K562 (cell line): ENCODE data around the gene FMN1. TPM values are rescaled to one million over a fixed set of nuclear protein-coding genes. Genes with fewer than 3 reads are reported as not detected.

ENCODE experiments used
- ATAC-seq: fragments of 200-7000 bp; cut with Tn5 transposase; 3 replicates; pipeline ENCODE4 v1.9.1; 2020; ENCODE audit warnings: moderate library complexity
- BruUV-seq: library from RNA; stranded (reverse); fragments of 400-500 nt; replicated peaks from 2 replicates; lab custom pipeline; 2021; lab: Mats Ljungman, UMichigan
- CTCF ChIA-PET: fragments of 300-600 bp; formaldehyde crosslinking; extraction: SDS; loops from one replicate; lab custom pipeline; 2021; ENCODE audit warnings: low intra/inter-chr PET ratio; lab: Yijun Ruan, JAX
- POLR2A ChIA-PET: fragments of 300-600, 350-650 bp; sonication (Branson Sonifier 250); formaldehyde crosslinking; extraction: SDS; loops from one replicate; lab custom pipeline; 2021; ENCODE audit warnings: antibody characterized with exemption, inconsistent platforms; lab: Yijun Ruan, JAX
- DNase-seq, 4 experiments: peaks; one replicate each; pipeline versions ENCODE4 v3.0.0 to v3.0.0-alpha.2; 2011 to 2018; ENCODE audit warnings: low spot score in 3 of 4, mixed read lengths in 3 of 4; ENCODE audit errors: extremely low read depth in 1 of 4
- FAIRE-seq: peaks from 2 replicates; lab custom pipeline; 2011; peaks lifted over from hg19 to GRCh38; lab: Jason Lieb, UNC
- H2AFZ ChIP-seq: 2 replicates; pipeline ENCODE4 v1.6.0; 2011; ENCODE audit warnings: low read depth, low read length, control low read depth, inconsistent platforms
- H3K27ac ChIP-seq: fragments of 200-600 bp; 3 replicates; pipeline ENCODE4 v1.8.0; 2011; ENCODE audit warnings: low read depth, mild to moderate bottlenecking, control low read depth, inconsistent platforms, low read length, moderate library complexity, mixed read lengths; ENCODE audit errors: extremely low read depth
- H3K27me3 ChIP-seq, 2 experiments: fragments of 300-600 bp in 1 of 2; 2 replicates in 1 of 2; 3 replicates in 1 of 2; pipeline versions ENCODE4 v1.6.0 to v1.8.0; 2011; ENCODE audit warnings: inconsistent platforms in 2 of 2, low read length in 2 of 2, mild to moderate bottlenecking in 1 of 2, mixed read lengths in 1 of 2, moderate library complexity in 1 of 2; ENCODE audit not compliant: control insufficient read depth in 2 of 2, insufficient read depth in 2 of 2
- H3K36me3 ChIP-seq: fragments of 300-600 bp; 3 replicates; pipeline ENCODE4 v1.8.0; 2011; ENCODE audit warnings: mild to moderate bottlenecking, low read length, inconsistent platforms; ENCODE audit not compliant: control insufficient read depth, insufficient read depth
- H3K4me1 ChIP-seq, 2 experiments: fragments of 200-600 bp in 1 of 2; replicated peaks in 1 of 2; 2 replicates in 1 of 2; 3 replicates in 1 of 2; pipeline versions ENCODE4 v1.5.1 to v1.8.0; 2011; ENCODE audit warnings: inconsistent platforms in 2 of 2, low read length in 2 of 2, mild to moderate bottlenecking in 1 of 2, mixed read lengths in 1 of 2, moderate library complexity in 1 of 2; ENCODE audit not compliant: control insufficient read depth in 2 of 2, insufficient read depth in 2 of 2
- H3K4me2 ChIP-seq: 2 replicates; pipeline ENCODE4 v1.6.1; 2011; ENCODE audit warnings: low read length, control low read depth, inconsistent platforms, mixed read lengths; ENCODE audit not compliant: insufficient read depth
- H3K4me3 ChIP-seq: fragments of 200-600 bp; sonication (generic), shearing (Covaris generic); 2 replicates; pipeline ENCODE4 v1.5.1; 2016; ENCODE audit warnings: control low read depth, inconsistent platforms
- H3K79me2 ChIP-seq: fragments of 200-600 bp; 3 replicates; pipeline ENCODE4 v1.8.0; 2011; ENCODE audit warnings: low read length, inconsistent platforms; ENCODE audit not compliant: control insufficient read depth, insufficient read depth
- H3K9ac ChIP-seq, 2 experiments: 2 replicates each; pipeline versions ENCODE4 v1.6.0 to v1.6.1; 2011; ENCODE audit warnings: low read depth in 2 of 2, low read length in 2 of 2, control low read depth in 1 of 2, inconsistent platforms in 1 of 2, mild to moderate bottlenecking in 1 of 2, mixed read lengths in 1 of 2; ENCODE audit not compliant: insufficient read depth in 1 of 2
- H3K9me1 ChIP-seq: one replicate; pipeline ENCODE4 v1.6.0; 2011; ENCODE audit warnings: inconsistent platforms, mild to moderate bottlenecking, low read length, moderate library complexity; ENCODE audit not compliant: control insufficient read depth, insufficient read depth
- H3K9me3 ChIP-seq: replicated peaks from 2 replicates; pipeline ENCODE4 v1.5.1; 2011; ENCODE audit warnings: low read depth, low read length, inconsistent platforms; ENCODE audit not compliant: control insufficient read depth, insufficient read depth
- H4K20me1 ChIP-seq: replicated peaks from 2 replicates; pipeline ENCODE4 v1.6.1; 2011; ENCODE audit warnings: low read length, inconsistent platforms, mixed read lengths; ENCODE audit not compliant: control insufficient read depth, insufficient read depth
- CBX8 ChIP-seq: fragments of 200-600 bp; sonication (generic); IDR thresholded peaks from 2 replicates; pipeline ENCODE4 v1.6.1; 2012; ENCODE audit warnings: borderline replicate concordance, mixed run types, low read depth, mild to moderate bottlenecking, moderate library complexity, mixed read lengths, low read length, control low read depth, inconsistent platforms; ENCODE audit not compliant: poor library complexity, severe bottlenecking; ENCODE audit errors: extremely low read depth
- CTCF ChIP-seq, 3 experiments: IDR thresholded peaks in 2 of 3; conservative IDR thresholded peaks in 1 of 3; 2 replicates each; pipeline ENCODE4 v1.5.1; 2011 to 2012; ENCODE audit warnings: low read length in 3 of 3, mild to moderate bottlenecking in 3 of 3, control low read depth in 2 of 3, improper control_type of control experiment in 1 of 3, inconsistent platforms in 1 of 3, low read depth in 1 of 3, mixed read lengths in 1 of 3, moderate library complexity in 1 of 3; ENCODE audit not compliant: insufficient read depth in 2 of 3
- EHMT2 ChIP-seq: fragments of 450-650 bp; IDR thresholded peaks from 2 replicates; pipeline ENCODE4 v1.6.1; 2018; ENCODE audit warnings: antibody characterized with exemption
- FIP1L1 ChIP-seq: fragments of 200-400 bp; formaldehyde crosslinking; IDR thresholded peaks from 2 replicates; pipeline ENCODE4 v1.6.1; 2018; ENCODE audit warnings: mild to moderate bottlenecking, low read depth, low read length; ENCODE audit not compliant: poor library complexity, severe bottlenecking
- GTF2F1 ChIP-seq: IDR thresholded peaks from 2 replicates; pipeline ENCODE4 v1.6.1; 2011; ENCODE audit warnings: low read depth, low read length, improper control_type of control experiment
- HDAC2 ChIP-seq: fragments of 450-650 bp; IDR thresholded peaks from 2 replicates; pipeline ENCODE4 v1.6.1; 2016; ENCODE audit warnings: mild to moderate bottlenecking
- KLF1 ChIP-seq: fragments of 450-650 bp; IDR thresholded peaks from 2 replicates; pipeline ENCODE4 v1.6.1; 2016; ENCODE audit warnings: missing genetic modification characterization, missing compliant biosample characterization
- L3MBTL2 ChIP-seq: fragments of 450-650 bp; IDR thresholded peaks from 2 replicates; pipeline ENCODE4 v1.6.1; 2016; ENCODE audit warnings: mild to moderate bottlenecking, moderate library complexity
- NR2C1 ChIP-seq, 2 experiments: fragments of 450-650 bp; IDR thresholded peaks; 2 replicates each; pipeline ENCODE4 v1.6.1; 2017; ENCODE audit warnings: mild to moderate bottlenecking in 2 of 2, antibody characterized with exemption in 1 of 2, inconsistent platforms in 1 of 2, missing compliant biosample characterization in 1 of 2, missing genetic modification characterization in 1 of 2
- PHF8 ChIP-seq: fragments of 200-600 bp; sonication (generic); IDR thresholded peaks from 2 replicates; pipeline ENCODE4 v1.6.1; 2012; ENCODE audit warnings: mixed run types, mild to moderate bottlenecking, inconsistent platforms, low read length, moderate library complexity, borderline replicate concordance
- RAD51 ChIP-seq: fragments of 450-650 bp; IDR thresholded peaks from 2 replicates; pipeline ENCODE4 v1.7.1; 2016; ENCODE audit warnings: low read depth, mild to moderate bottlenecking, borderline replicate concordance
- RBM25 ChIP-seq: fragments of 200-400 bp; formaldehyde crosslinking; IDR thresholded peaks from 2 replicates; pipeline ENCODE4 v1.6.1; 2018; ENCODE audit warnings: low read length, low read depth, moderate library complexity; ENCODE audit not compliant: severe bottlenecking
- SLC30A9 ChIP-seq: fragments of 250-450 bp; sonication (Bioruptor Pico); IDR thresholded peaks from 2 replicates; pipeline ENCODE4 v1.8.0; 2022; ENCODE audit warnings: mild to moderate bottlenecking, moderate library complexity
- SMAD2 ChIP-seq: fragments of 150-350 bp; IDR thresholded peaks from 2 replicates; pipeline ENCODE4 v1.6.1; 2014; ENCODE audit warnings: low read depth, mild to moderate bottlenecking, low read length
- XRCC3 ChIP-seq: fragments of 450-650 bp; IDR thresholded peaks from 2 replicates; pipeline ENCODE4 v1.6.1; 2017; ENCODE audit warnings: mild to moderate bottlenecking, moderate library complexity
- ZNF23 ChIP-seq: fragments of 250-450 bp; sonication (Bioruptor Pico); IDR thresholded peaks from 2 replicates; pipeline ENCODE4 v1.4.0; 2020; ENCODE audit warnings: mild to moderate bottlenecking
- WGBS: fragments of 100-300 bp; shearing (Covaris generic); methylation state at CpG from one replicate; pipeline ENCODE4 v1.1.6; 2016; ENCODE audit warnings: low coverage, mixed read lengths; ENCODE audit not compliant: insufficient coverage; ENCODE audit errors: missing lambda C conversion rate; 5-methylcytosine and 5-hydroxymethylcytosine counted together
- in situ Hi-C: fragments of 300-500 bp; cut with MboI; formaldehyde crosslinking; loops from 4 replicates; pipeline ENCODE4 v1.15.0; 2018; ENCODE audit warnings: inconsistent platforms, mixed read lengths
- intact Hi-C: fragments of 100-400 bp; cut with micrococcal nuclease; formaldehyde crosslinking; loops from 2 replicates; pipeline ENCODE4 v1.14.2; 2022
- polyA plus RNA-seq, 8 experiments: library from polyadenylated mRNA; depleted of rRNA in 4 of 8; stranded (reverse) in 5 of 8; unstranded in 3 of 8; fragments of >200 nt; fragmentation: Nextera tagmentation in 2 of 8; fragmentation: Illumina TruSeq in 1 of 8; extraction: Ambion mirVana in 2 of 8; extraction: Trizol in 1 of 8; gene quantifications; 2 replicates each; pipeline versions ENCODE4 v1.2.1 to v1.2.3, GENCODE V29; 2011 to 2014; ENCODE audit warnings: inconsistent platforms in 1 of 8, missing spikeins in 1 of 8
- total RNA-seq, 7 experiments: library from RNA; depleted of rRNA in 6 of 7; stranded (reverse); fragments of >200 nt in 6 of 7; fragmentation: Illumina TruSeq in 2 of 7; extraction: Trizol in 2 of 7; gene quantifications; 2 replicates each; pipeline versions ENCODE4 v1.2.1 to v1.2.3, GENCODE V29; 2011 to 2021; ENCODE audit warnings: low replicate concordance in 1 of 7

The FMN1 gene
- total and polyA plus RNA-seq, 9 of the 15 experiments (the other 6 are each of a cell fraction or from before 2014, with no cell fraction given), result 0.03 to 0.07 (median 0.04) TPM; not detected in 6

- 0% methylated on average over 4 of the region's 4 CpGs for WGBS
- no peak overlapping the region for H3K9ac ChIP-seq
- no peaks in the 10 kb centered on the region for H3K79me2 ChIP-seq
- POLR2A ChIA-PET, result no interaction called here
- H3K27ac ChIP-seq, result no peak overlapping the region
- TF ChIP-seq GTF2F1, result no peak
- no peak for TF ChIP-seq KLF1 (tag)
- no peak for TF ChIP-seq PHF8
- H3K4me1 ChIP-seq, result no peaks in the 10 kb centered on the region
- ATAC-seq (no peak), DNase-seq (no peak), FAIRE-seq (no peak)
- in situ Hi-C loops, result no loop called here
- H3K36me3 ChIP-seq, result no peaks in the 10 kb centered on the region
- no peak overlapping the region for H3K4me2 ChIP-seq
- CTCF ChIA-PET, result no interaction called here
- H3K4me3 ChIP-seq, result no peak overlapping the region
- peaks cover 0 to 4% of the 10 kb centered on the region in 2 experiments; a peak in 2 of 5 replicates for H3K27me3 ChIP-seq
- H2AFZ ChIP-seq, result no peak overlapping the region
- H3K9me3 ChIP-seq, result no peaks in the 10 kb centered on the region
- intact Hi-C loops, result no loop called here
- H3K9me1 ChIP-seq, result no peaks in the 10 kb centered on the region
- H4K20me1 ChIP-seq, result no peaks in the 10 kb centered on the region
- BruUV-seq, result no TSS peak
Observed at GRCh38 chr15:32765236-32765635, 429.3 kb downstream of the FMN1 start.

- in situ Hi-C loops, result no loop called here
- Histone ChIP-seq H3K9me1 (no peaks in the 10 kb centered on the region), H3K4me3 (no peak overlapping the region), H3K4me2 (no peak overlapping the region), H3K4me1 (no peaks in the 10 kb centered on the region), H3K9me3 (no peaks in the 10 kb centered on the region), H3K27ac (no peak overlapping the region), H2AFZ (no peak overlapping the region), H3K36me3 (no peaks in the 10 kb centered on the region), H3K9ac (no peak overlapping the region), H3K27me3 (peaks cover 0 to 4% of the 10 kb centered on the region in 2 experiments; a peak in 2 of 5 replicates), H4K20me1 (no peaks in the 10 kb centered on the region), H3K79me2 (no peaks in the 10 kb centered on the region)
- ATAC-seq, result no peak
- no peak for FAIRE-seq
- WGBS, result 0% methylated on average over 1 of the region's 1 CpG
- DNase-seq, result no peak
- no TSS peak for BruUV-seq
- ChIA-PET POLR2A (no interaction called here), CTCF (interaction anchor here (0.6 kb wide), 1 partner anchor 1377 kb away, joined by 3 read pairs; no protein-coding TSS in a partner anchor)
- intact Hi-C loops, result no loop called here
- TF ChIP-seq FIP1L1 (no peak), ZNF23 (CRISPR knock-in tag) (no peak), RBM25 (no peak), RAD51 (no peak), SLC30A9 (CRISPR knock-in tag) (no peak), CTCF (IDR thresholded peaks at IDR 0.05 in 2 of 3, conservative IDR thresholded peaks at IDR 0.05 in 1 of 3; ENCODE audit: insufficient read depth in 2 of 3, low read depth in 1 of 3, low read length in 3 of 3) (no peak), XRCC3 (no peak), HDAC2 (no peak), EHMT2 (no peak), CBX8 (no peak), L3MBTL2 (no peak), NR2C1 (IDR thresholded peaks at IDR 0.05) (no peak), NR2C1 (tag; IDR thresholded peaks at IDR 0.05) (no peak), SMAD2 (no peak)
Observed at GRCh38 chr15:32763295-32763694, 431.2 kb downstream of the FMN1 start.
